Keratinocyte (primary cell): Measurements from ENCODE around the gene KIF18B. TPM values are rescaled to one million over a fixed set of nuclear protein-coding genes. Genes with fewer than 3 reads are reported as not detected.

Experiments used
- DNase-seq: peaks from one replicate; pipeline ENCODE4 v3.0.0-alpha.2; 2011; ENCODE audit warnings: low read depth, missing footprints, low spot score
- FAIRE-seq: peaks from 2 replicates; lab custom pipeline; 2011; peaks lifted over from hg19 to GRCh38; lab: Jason Lieb, UNC
- H2AFZ ChIP-seq: 2 replicates; pipeline ENCODE4 v1.6.0; 2012; ENCODE audit warnings: low read length, control low read depth, inconsistent platforms; ENCODE audit not compliant: control insufficient read depth
- H3K27ac ChIP-seq: 2 replicates; pipeline ENCODE4 v1.5.1; 2011; ENCODE audit warnings: low read length; ENCODE audit not compliant: control insufficient read depth, insufficient read depth
- H3K27me3 ChIP-seq: 3 replicates; pipeline ENCODE4 v1.6.0; 2011; ENCODE audit warnings: low read length; ENCODE audit not compliant: control insufficient read depth, insufficient read depth; ENCODE audit errors: extremely low read depth
- H3K36me3 ChIP-seq, 2 experiments: 2 replicates in 1 of 2; 3 replicates in 1 of 2; pipeline ENCODE4 v1.5.1; 2011; ENCODE audit warnings: low read length in 2 of 2, mild to moderate bottlenecking in 1 of 2; ENCODE audit not compliant: control insufficient read depth in 2 of 2, insufficient read depth in 2 of 2; ENCODE audit errors: extremely low read depth in 1 of 2
- H3K4me1 ChIP-seq: 3 replicates; pipeline ENCODE4 v1.5.1; 2011; ENCODE audit warnings: low read length; ENCODE audit not compliant: control insufficient read depth, insufficient read depth; ENCODE audit errors: extremely low read depth
- H3K4me2 ChIP-seq: 3 replicates; pipeline ENCODE4 v1.6.0; 2011; ENCODE audit warnings: low read depth, low read length; ENCODE audit not compliant: control insufficient read depth, insufficient read depth; ENCODE audit errors: extremely low read depth
- H3K4me3 ChIP-seq, 3 experiments: fragments of 200-600 bp in 1 of 3; sonication (generic) in 1 of 3; 2 replicates in 2 of 3; 3 replicates in 1 of 3; pipeline ENCODE4 v1.5.1; 2011 to 2016; ENCODE audit warnings: low read length in 3 of 3, mild to moderate bottlenecking in 3 of 3, control low read depth in 2 of 3, inconsistent platforms in 1 of 3, low read depth in 1 of 3, mixed read lengths in 1 of 3, mixed run types in 1 of 3, moderate library complexity in 1 of 3; ENCODE audit not compliant: control insufficient read depth in 2 of 3, insufficient read depth in 2 of 3; ENCODE audit errors: extremely low read depth in 1 of 3
- H3K79me2 ChIP-seq: 2 replicates; pipeline ENCODE4 v1.6.0; 2012; ENCODE audit warnings: low read length; ENCODE audit not compliant: control insufficient read depth, insufficient read depth
- H3K9ac ChIP-seq: 3 replicates; pipeline ENCODE4 v1.6.0; 2011; ENCODE audit warnings: low read length; ENCODE audit not compliant: control insufficient read depth, insufficient read depth; ENCODE audit errors: extremely low read depth
- H3K9me1 ChIP-seq: 3 replicates; pipeline ENCODE4 v1.6.0; 2011; ENCODE audit warnings: low read length; ENCODE audit not compliant: control insufficient read depth, insufficient read depth; ENCODE audit errors: extremely low read depth
- H3K9me3 ChIP-seq: 2 replicates; pipeline ENCODE4 v1.5.1; 2012; ENCODE audit warnings: low read depth, low read length; ENCODE audit not compliant: control insufficient read depth
- H4K20me1 ChIP-seq: 3 replicates; pipeline ENCODE4 v1.6.0; 2011; ENCODE audit warnings: low read length; ENCODE audit not compliant: control insufficient read depth, insufficient read depth; ENCODE audit errors: extremely low read depth
- CTCF ChIP-seq, 3 experiments: IDR thresholded peaks in 1 of 3; conservative IDR thresholded peaks in 1 of 3; optimal IDR thresholded peaks in 1 of 3; 2 replicates in 2 of 3; 3 replicates in 1 of 3; pipeline versions ENCODE3 to v1.5.1; 2011; ENCODE audit warnings: low read length in 3 of 3, mild to moderate bottlenecking in 3 of 3, moderate library complexity in 2 of 3, control low read depth in 1 of 3, inconsistent platforms in 1 of 3; ENCODE audit not compliant: insufficient read depth in 2 of 3; ENCODE audit errors: extremely low read depth in 1 of 3
- EZH2 ChIP-seq: IDR thresholded peaks from one replicate; pipeline ENCODE4 v1.6.1; 2012; ENCODE audit warnings: inconsistent platforms, mild to moderate bottlenecking, low read length, moderate library complexity
- dilution Hi-C: fragments of 300-500 bp; cut with MboI; formaldehyde crosslinking; loops from one replicate; pipeline ENCODE4 v1.7.0; 2020; ENCODE audit warnings: low sequenced_read_pairs; ENCODE audit not compliant: extremely low pct_ligation_motif_present
- polyA plus RNA-seq, 5 experiments: library from polyadenylated mRNA; depleted of rRNA in 3 of 5; stranded (reverse) in 3 of 5; stranded (forward) in 1 of 5; unstranded in 1 of 5; fragments of >200 nt; gene quantifications; 1 replicate in 1 of 5; 2 replicates in 3 of 5; 3 replicates in 1 of 5; pipeline versions ENCODE4 v1.2.1 to v1.2.3, GENCODE V29; 2011 to 2012; ENCODE audit warnings: missing spikeins in 2 of 5, low read depth in 1 of 5, low replicate concordance in 1 of 5

KIF18B gene
- polyA plus RNA-seq, 1 donor (not counting 4 experiments of a cell fraction or from before 2014, with no cell fraction given), result 5.1 TPM

- Histone ChIP-seq H3K4me1 (peaks cover 12% of the 10 kb centered on the region), H3K9me1 (no peaks in the 10 kb centered on the region), H4K20me1 (no peaks in the 10 kb centered on the region), H2AFZ (no peak overlapping the region), H3K4me3 (no peak overlapping the region), H3K27me3 (peaks cover 57% of the 10 kb centered on the region), H3K36me3 (no peaks in the 10 kb centered on the region), H3K27ac (no peak overlapping the region), H3K9me3 (no peaks in the 10 kb centered on the region), H3K4me2 (no peak overlapping the region), H3K79me2 (no peaks in the 10 kb centered on the region), H3K9ac (no peak overlapping the region)
- dilution Hi-C loops, result no loop called here
- FAIRE-seq (no peak), DNase-seq (no peak)
- TF ChIP-seq CTCF (optimal IDR thresholded peaks at IDR 0.05 in 1 of 3, IDR thresholded peaks at IDR 0.05 in 1 of 3, conservative IDR thresholded peaks at IDR 0.05 in 1 of 3; ENCODE audit: extremely low read depth in 1 of 3, insufficient read depth in 2 of 3, low read length in 3 of 3) (no peak), EZH2 (no peak)
These were observed 18.9 kb upstream of the KIF18B start for GRCh38 chr17:44966348-44967025.

GRCh38 chr17:44965481-44966234, 18.1 kb upstream of the KIF18B start:
- TF ChIP-seq CTCF (optimal IDR thresholded peaks at IDR 0.05 in 1 of 3, IDR thresholded peaks at IDR 0.05 in 1 of 3, conservative IDR thresholded peaks at IDR 0.05 in 1 of 3; ENCODE audit: extremely low read depth in 1 of 3, insufficient read depth in 2 of 3, low read length in 3 of 3) (no peak), EZH2 (peak; percentile 48)
- Histone ChIP-seq H3K27ac (no peak overlapping the region), H3K9me3 (no peaks in the 10 kb centered on the region), H3K9ac (no peak overlapping the region), H3K4me3 (no peak overlapping the region), H3K27me3 (peaks cover 56% of the 10 kb centered on the region), H2AFZ (no peak overlapping the region), H3K36me3 (no peaks in the 10 kb centered on the region), H3K4me1 (peaks cover 9% of the 10 kb centered on the region), H4K20me1 (no peaks in the 10 kb centered on the region), H3K79me2 (no peaks in the 10 kb centered on the region), H3K9me1 (no peaks in the 10 kb centered on the region), H3K4me2 (no peak overlapping the region)
- DNase-seq (no peak), FAIRE-seq (no peak)
- dilution Hi-C loops, result no loop called here
